H1 (cell line): ENCODE results near the gene MYLK4.

Experiments used
- BACH1 ChIP-seq: IDR thresholded peaks from 2 replicates; pipeline ENCODE4 v1.6.1; 2012; ENCODE audit warnings: low read length, improper control_type of control experiment
- CHD1 ChIP-seq: IDR thresholded peaks from 2 replicates; pipeline ENCODE4 v1.6.1; 2012; ENCODE audit warnings: low read depth, low read length, improper control_type of control experiment
- CREB1 ChIP-seq: IDR thresholded peaks from 2 replicates; pipeline ENCODE4 v1.6.1; 2012; ENCODE audit warnings: inconsistent platforms
- SIN3A ChIP-seq, 2 experiments: IDR thresholded peaks in 1 of 2; conservative IDR thresholded peaks in 1 of 2; 2 replicates each; pipeline ENCODE4 v1.6.1; 2011 to 2012; ENCODE audit warnings: low read length in 2 of 2, improper control_type of control experiment in 1 of 2, low read depth in 1 of 2, mild to moderate bottlenecking in 1 of 2
- ZNF274 ChIP-seq: IDR thresholded peaks from 2 replicates; pipeline ENCODE4 v1.7.0; 2012; ENCODE audit warnings: low read length, borderline replicate concordance; ENCODE audit errors: extremely low read depth
- TF ChIP-seq, protein P1 (sequence below), 3 experiments: IDR thresholded peaks; 1 replicate in 2 of 3; 2 replicates in 1 of 3; pipeline versions ENCODE4 v1.5.1 to v1.6.1; 2011; ENCODE audit warnings: low read length in 3 of 3, mild to moderate bottlenecking in 3 of 3, inconsistent platforms in 2 of 3, low read depth in 1 of 3, moderate library complexity in 1 of 3; ENCODE audit not compliant: insufficient read depth in 1 of 3; ENCODE audit errors: control extremely low read depth in 1 of 3

DNA sequence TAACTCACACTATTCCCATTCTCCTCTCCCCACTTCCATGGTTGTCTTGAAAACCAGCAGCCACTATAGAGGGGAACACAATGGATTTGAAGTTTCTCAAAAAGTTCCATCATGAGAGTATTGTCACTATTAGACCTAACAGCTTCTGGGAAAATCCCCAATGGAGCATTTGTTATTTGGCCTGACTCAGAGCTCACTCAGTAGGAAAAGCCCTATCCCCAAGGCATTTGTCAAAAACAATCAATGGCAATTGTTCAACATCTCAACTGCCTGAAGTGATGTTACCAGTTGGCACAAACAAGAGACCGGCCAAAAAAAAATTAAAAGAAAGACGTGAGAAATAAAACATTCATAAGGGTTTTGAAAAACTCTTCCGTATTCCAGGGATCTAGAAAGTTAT lies 98.8 kb downstream of the MYLK4 start:
- TF ChIP-seq, protein P1, sequence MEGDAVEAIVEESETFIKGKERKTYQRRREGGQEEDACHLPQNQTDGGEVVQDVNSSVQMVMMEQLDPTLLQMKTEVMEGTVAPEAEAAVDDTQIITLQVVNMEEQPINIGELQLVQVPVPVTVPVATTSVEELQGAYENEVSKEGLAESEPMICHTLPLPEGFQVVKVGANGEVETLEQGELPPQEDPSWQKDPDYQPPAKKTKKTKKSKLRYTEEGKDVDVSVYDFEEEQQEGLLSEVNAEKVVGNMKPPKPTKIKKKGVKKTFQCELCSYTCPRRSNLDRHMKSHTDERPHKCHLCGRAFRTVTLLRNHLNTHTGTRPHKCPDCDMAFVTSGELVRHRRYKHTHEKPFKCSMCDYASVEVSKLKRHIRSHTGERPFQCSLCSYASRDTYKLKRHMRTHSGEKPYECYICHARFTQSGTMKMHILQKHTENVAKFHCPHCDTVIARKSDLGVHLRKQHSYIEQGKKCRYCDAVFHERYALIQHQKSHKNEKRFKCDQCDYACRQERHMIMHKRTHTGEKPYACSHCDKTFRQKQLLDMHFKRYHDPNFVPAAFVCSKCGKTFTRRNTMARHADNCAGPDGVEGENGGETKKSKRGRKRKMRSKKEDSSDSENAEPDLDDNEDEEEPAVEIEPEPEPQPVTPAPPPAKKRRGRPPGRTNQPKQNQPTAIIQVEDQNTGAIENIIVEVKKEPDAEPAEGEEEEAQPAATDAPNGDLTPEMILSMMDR (IDR thresholded peaks at IDR 0.05; ENCODE audit: control extremely low read depth in 1 of 3, insufficient read depth in 1 of 3, low read depth in 1 of 3, low read length in 3 of 3), result no peak
- TF ChIP-seq CREB1 (no peak), ZNF274 (no peak), BACH1 (no peak), SIN3A (conservative IDR thresholded peaks at IDR 0.05 in 1 of 2, IDR thresholded peaks at IDR 0.05 in 1 of 2; ENCODE audit: low read depth in 1 of 2, low read length in 2 of 2) (no peak), CHD1 (no peak)
